Pancreas (tissue), 10 donors: ENCODE measurements around the gene RBM10. TPM values are rescaled to one million over a fixed set of nuclear protein-coding genes. Genes with fewer than 3 reads are reported as not detected.
A peak's percentile ranks its signal among the peaks of the same experiment; 100 is the strongest.

Experiments
- ATAC-seq, 4 donors: fragments of 200-7000 bp; cut with Tn5 transposase; one replicate each; pipeline versions ENCODE4 v1.8.0 to v1.9.1; 2020; ENCODE audit warnings: mild to moderate bottlenecking in 4 of 4, moderate library complexity in 4 of 4
- DNase-seq, 6 donors: peaks; one replicate each; pipeline ENCODE4 v3.0.0-alpha.2; 2020
- FAIRE-seq: peaks from 2 replicates; lab custom pipeline; 2012; peaks lifted over from hg19 to GRCh38; lab: Jason Lieb, UNC
- H3K27ac ChIP-seq, 4 donors: fragments of 200-600 bp; sonication (generic); 1 replicate in 3 of 4; 2 replicates in 1 of 4; pipeline versions ENCODE4 v1.5.0 to v1.8.0; 2020
- H3K27me3 ChIP-seq, 4 donors: fragments of 200-600 bp; one replicate each; pipeline ENCODE4 v1.8.0; 2021
- H3K36me3 ChIP-seq, 3 donors: fragments of 200-600 bp; sonication (generic) in 1 of 3; one replicate each; pipeline versions ENCODE4 v1.5.0 to v1.8.0; 2020 to 2021
- H3K4me1 ChIP-seq, 3 donors: fragments of 200-600 bp; one replicate each; pipeline ENCODE4 v1.8.0; 2021
- H3K4me3 ChIP-seq, 4 donors: fragments of 200-600 bp; sonication (generic) in 2 of 4; one replicate each; pipeline versions ENCODE4 v1.5.0 to v1.8.0; 2020 to 2021
- H3K9me3 ChIP-seq, 4 donors: fragments of 200-600 bp; one replicate each; pipeline ENCODE4 v1.8.0; 2021
- CTCF ChIP-seq, 4 donors: fragments of 200-600 bp; sonication (generic) in 3 of 4; IDR thresholded peaks; one replicate each; pipeline versions ENCODE4 v1.5.0 to v1.8.0; 2021; ENCODE audit warnings: antibody characterized with exemption in 4 of 4
- WGBS, 2 donors: extraction: QIAGEN DNeasy Blood & Tissue Kit; methylation state at CpG; one replicate each; pipeline ENCODE4 v1.1.7; 2013; 5-methylcytosine and 5-hydroxymethylcytosine counted together
- intact Hi-C, 3 donors: fragments of 100-400 bp; cut with DNase I; formaldehyde crosslinking; loops; one replicate each; pipeline versions ENCODE4 v1.11.1 to v1.14.2; 2022
- polyA plus RNA-seq, 2 donors: library from polyadenylated mRNA; stranded (reverse); fragments of 200-250 nt; gene quantifications; one replicate each; pipeline ENCODE4 v1.2.3, GENCODE V29; 2013
- total RNA-seq, 6 donors: library from RNA; stranded (reverse); fragmentation: NEBNext Ultra II Directional in 4 of 6; extraction: Animal tissue kit (Norgen Biotek cat#: 25700) in 4 of 6; gene quantifications; one replicate each; pipeline versions ENCODE4 v1.2.1 to v1.2.4, GENCODE V29; 2021 to 2023
- donor health status: healthy with polysubstance abuse.
- donor health status: DM: no; HTN: no; CAD: no; lungs with moderate emphysema.
- donor health status: DM: no; HTN: no; CAD: no.
- donor health status: control.
- donor health status: control.
- donor health status: Bipolar disorder and iron deficiency.
- donor health status: DM: yes; HTN: yes; CAD: no.
- donor health status: DM: no; HTN: no; CAD: no.
- donor health status: DM: no; HTN: no; CAD: no.
- donor health status: DM: yes; HTN: yes; CAD: no.

Gene RBM10
- total and polyA plus RNA-seq, 8 donors: 13.3 to 42.0 (median 21.3) TPM

GRCh38 chrX:47232197-47232802, 87.3 kb downstream of the RBM10 start:
- ATAC-seq (no peak), FAIRE-seq (no peak), DNase-seq (no peak)
- Histone ChIP-seq H3K36me3 (no peaks in the 10 kb centered on the region), H3K4me3 (peak overlapping the region in 3 of 4 donors; percentile 39 to 54 (median 46)), H3K27ac (peak overlapping the region; percentile 90 to 97 (median 96)), H3K4me1 (no peaks in the 10 kb centered on the region), H3K9me3 (no peaks in the 10 kb centered on the region), H3K27me3 (peaks cover 0 to 10% (median 0%) of the 10 kb centered on the region in 4 donors)
- intact Hi-C loops: no loop called here
- 56 to 70% methylated on average over 8 of the region's 8 CpGs for WGBS, 2 donors
- TF ChIP-seq CTCF (IDR thresholded peaks at IDR 0.05): no peak

GRCh38 chrX:47232803-47233332, 87.8 kb downstream of the RBM10 start, which contains the start of gene USP11:
Gene USP11, plus strand, starts transcription at chrX:47233009. Its CDS starts 35 bp downstream, at chrX:47233044.
- H3K27ac ChIP-seq: peak within 1 kb of the TSS; percentile 90 to 97 (median 96)
- H3K4me3 ChIP-seq: peak within 1 kb of the TSS; percentile 10 to 54 (median 42)
- WGBS, 2 donors: 1 to 22% methylated on average over 46 of the region's 46 CpGs
- no peak for FAIRE-seq
- peak in 3 of 6 donors; percentile 34 to 66 (median 46) for DNase-seq
- no peaks in the 10 kb centered on the region for H3K4me1 ChIP-seq
- H3K9me3 ChIP-seq: no peaks in the 10 kb centered on the region
- no peak for TF ChIP-seq CTCF (IDR thresholded peaks at IDR 0.05)
- H3K27me3 ChIP-seq: peaks cover 0 to 10% (median 0%) of the 10 kb centered on the region in 4 donors
- ATAC-seq: peak; percentile 15 to 29 (median 24)
- no peaks in the 10 kb centered on the region for H3K36me3 ChIP-seq
- intact Hi-C loops: no loop called here

GRCh38 chrX:47233333-47234113, 88.5 kb downstream of the RBM10 start:
- H3K27me3 ChIP-seq: peaks cover 0 to 10% (median 0%) of the 10 kb centered on the region in 4 donors
- intact Hi-C loops: no loop called here
- H3K4me1 ChIP-seq: no peaks in the 10 kb centered on the region
- FAIRE-seq: peak; percentile 54
- no peaks in the 10 kb centered on the region for H3K9me3 ChIP-seq
- H3K27ac ChIP-seq: peak overlapping the region; percentile 90 to 97 (median 96)
- H3K4me3 ChIP-seq: peak overlapping the region; percentile 10 to 54 (median 42)
- peak; percentile 87 to 95 (median 94) for ATAC-seq
- no peak for TF ChIP-seq CTCF (IDR thresholded peaks at IDR 0.05)
- no peaks in the 10 kb centered on the region for H3K36me3 ChIP-seq
- 0 to 21% methylated on average over 48 of the region's 51 CpGs for WGBS, 2 donors
- peak; percentile 86 to 95 (median 94) for DNase-seq

- ATAC-seq: no peak
- intact Hi-C loops: no loop called here
- Histone ChIP-seq H3K4me1 (no peaks in the 10 kb centered on the region), H3K4me3 (peak overlapping the region in 2 of 4 donors; percentile 46 to 54), H3K27me3 (peaks cover 0 to 10% (median 0%) of the 10 kb centered on the region in 4 donors), H3K36me3 (no peaks in the 10 kb centered on the region), H3K27ac (peak overlapping the region in 1 of 4 donors; percentile 95), H3K9me3 (no peaks in the 10 kb centered on the region)
- DNase-seq: no peak
- peak; percentile 73 for FAIRE-seq
- TF ChIP-seq CTCF (IDR thresholded peaks at IDR 0.05): no peak
- WGBS, 2 donors: 46 to 57% methylated on average over 3 of the region's 3 CpGs
Observed at GRCh38 chrX:47234583-47234982, 89.6 kb downstream of the RBM10 start.
